Limb (tissue), 2 donors: ENCODE measurements around the gene CHMP5.

Experiments
- DNase-seq, 2 donors: peaks; one replicate each; pipeline ENCODE4 v3.0.0-alpha.2; 2016; ENCODE audit errors: extremely low spot score in 2 of 2

Gene CHMP5

DNA sequence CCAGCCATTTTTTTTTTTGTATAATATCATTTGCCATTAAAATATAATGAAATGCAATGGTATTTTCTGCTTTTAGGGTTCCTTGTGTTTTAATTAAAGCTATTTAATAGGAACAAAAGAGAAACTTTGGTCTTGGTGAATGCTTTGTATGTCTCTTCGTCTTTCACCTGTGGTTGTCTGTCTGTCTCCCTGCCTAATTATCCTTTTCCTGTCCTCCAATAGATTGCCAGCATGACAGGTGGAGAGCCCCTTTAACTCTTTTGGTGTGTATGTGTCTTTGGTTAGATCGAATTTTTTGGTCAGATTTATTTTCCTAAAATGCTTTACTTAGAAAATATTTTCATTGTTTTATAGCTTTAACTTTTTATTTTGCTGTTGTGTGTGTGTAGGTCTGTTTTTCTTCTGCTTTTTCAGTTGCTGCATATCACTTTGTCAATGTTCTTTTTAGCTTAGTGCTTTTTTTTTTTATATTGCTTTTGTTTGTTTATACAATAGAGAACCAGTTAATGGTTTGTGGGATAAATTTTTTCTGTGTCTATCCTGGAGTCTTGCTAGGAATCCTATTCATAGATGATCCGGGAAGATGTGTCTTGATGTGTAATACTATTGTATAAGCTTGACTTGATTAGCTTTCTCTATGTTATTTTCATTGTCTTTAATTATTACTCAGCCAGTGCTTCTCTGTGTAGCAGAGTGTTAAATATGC, 8.6 kb downstream of the CHMP5 start:
- DNase-seq: no peak

DNA sequence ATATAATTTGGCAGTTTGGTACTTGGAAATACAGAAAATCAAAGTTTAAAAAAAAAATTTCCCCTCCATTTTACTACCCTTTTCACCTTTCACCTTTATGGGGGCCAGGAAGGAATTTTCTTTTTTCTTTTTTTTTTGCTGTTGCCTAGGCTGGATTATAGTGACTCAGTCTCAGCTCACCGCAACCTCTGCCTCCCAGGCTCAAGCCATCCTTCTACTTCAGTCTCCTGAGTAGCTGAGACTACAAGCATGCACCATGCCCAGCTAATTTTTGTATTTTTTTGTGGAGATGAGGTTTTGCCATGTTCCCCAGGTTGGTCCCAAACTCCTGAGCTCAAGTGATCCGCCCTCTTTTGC, 9.1 kb downstream of the CHMP5 start:
- DNase-seq: no peak

DNA sequence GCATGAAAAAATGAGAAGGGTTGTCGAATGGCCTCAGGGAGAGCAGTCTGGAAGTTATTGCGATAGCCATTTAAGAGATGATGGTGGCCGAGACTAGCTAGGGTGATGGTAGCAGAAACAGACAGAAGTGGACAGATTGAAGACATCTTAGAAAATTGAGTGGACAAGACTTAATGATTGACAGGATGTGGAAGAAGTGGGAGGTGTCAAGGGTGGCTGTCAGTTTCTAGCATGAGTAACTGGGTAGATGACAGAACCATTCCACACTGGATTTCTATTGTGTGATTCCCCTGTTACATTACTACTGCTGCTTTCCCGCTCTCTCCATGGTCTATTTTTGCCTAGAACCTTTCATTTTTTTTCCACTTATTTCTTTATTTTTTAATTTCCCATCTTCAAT, 12.6 kb downstream of the CHMP5 start:
- DNase-seq: no peak

DNA sequence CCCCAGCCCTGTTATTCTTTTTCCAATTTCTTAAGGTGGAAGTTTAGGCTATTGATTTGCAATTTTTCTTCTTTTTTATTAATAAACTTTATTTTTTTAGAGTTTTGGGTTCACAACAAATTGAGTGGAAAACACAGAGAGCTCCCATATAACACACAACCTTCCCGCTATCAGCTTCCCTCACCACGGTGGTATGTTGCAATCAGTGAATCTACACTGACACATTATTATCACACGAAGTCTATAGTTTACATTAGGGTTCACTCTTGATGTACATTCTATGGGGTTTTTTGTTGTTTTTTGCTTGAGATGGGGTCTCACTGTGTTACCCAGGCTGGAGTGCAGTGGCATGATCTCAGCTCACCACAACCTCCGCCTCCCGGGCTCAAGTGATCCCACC, 20.7 kb downstream of the CHMP5 start:
- DNase-seq: no peak

DNA sequence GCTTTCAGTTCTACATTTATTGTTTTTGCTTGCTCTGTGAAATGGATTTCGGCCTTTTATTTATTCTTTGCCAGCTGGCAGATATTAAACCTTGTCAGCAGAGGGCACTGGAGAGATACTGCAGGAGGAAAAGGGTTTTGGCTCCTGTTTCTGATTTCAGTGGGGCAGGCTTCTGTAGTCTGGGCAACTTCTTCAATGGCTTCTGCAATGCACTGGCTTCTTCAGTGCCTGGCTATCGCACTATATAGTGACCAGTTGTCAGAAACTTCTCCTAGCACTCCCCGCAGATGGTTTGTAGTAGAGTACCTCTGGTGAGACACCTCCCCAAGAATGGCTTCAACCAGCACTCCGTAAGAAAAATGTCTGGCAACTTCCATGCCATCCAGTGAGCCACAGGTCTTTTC, 22.2 kb downstream of the CHMP5 start:
- DNase-seq: peak in 1 of 2 donors; percentile 61

DNA sequence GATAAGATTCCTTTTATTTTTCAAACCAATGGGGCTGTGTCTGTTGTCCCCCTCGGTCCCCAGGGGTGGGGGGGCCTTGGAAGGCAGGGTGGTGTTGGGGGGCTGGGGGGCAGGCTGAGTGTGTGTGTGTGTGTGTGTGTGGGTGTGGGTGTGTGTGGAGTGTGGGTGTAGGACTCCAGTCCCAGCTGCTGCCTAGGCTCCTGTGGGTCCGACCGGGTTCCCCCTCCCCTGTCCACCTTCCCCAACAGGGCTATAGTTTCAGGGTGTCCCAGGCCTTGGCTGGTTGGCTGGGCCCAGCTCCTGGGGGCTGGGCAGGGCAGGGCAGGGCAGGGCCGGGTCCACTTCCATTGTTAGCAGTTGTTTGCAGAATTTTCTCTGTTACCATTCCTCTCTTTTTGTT, 23.4 kb downstream of the CHMP5 start:
- no peak for DNase-seq

DNA sequence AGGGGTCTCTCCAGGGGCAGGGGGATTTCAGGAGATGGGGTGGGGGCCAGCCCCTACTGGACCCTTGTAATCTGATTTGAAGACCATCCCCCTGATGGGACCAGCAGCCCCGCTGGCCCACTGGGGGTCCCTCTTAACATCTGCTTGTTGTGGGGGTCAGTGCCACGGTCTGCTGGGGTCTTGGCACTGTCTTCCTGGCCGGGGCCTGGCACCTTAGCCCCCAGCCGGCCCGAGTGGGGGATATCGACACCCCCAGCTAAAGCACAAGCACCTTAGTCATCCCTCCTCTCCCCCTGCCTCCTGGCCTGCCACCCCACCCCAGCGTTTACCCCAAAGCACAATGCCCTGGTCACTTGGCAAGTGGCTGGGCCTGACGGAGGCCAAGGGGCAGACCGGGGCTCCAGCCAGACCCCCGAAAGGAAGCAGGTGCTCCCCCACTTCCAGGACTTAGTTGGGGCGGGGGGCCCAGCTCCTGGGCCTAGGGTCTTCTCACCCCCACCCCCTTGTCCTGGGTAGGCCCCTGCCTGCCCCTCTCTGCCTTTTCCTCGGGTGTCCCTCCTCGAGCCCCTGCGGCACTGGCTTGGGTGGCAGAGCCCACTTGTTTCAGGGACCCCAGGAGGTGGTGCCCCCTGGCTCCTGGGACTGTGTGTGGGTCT, 24.1 kb downstream of the CHMP5 start:
- peak in 1 of 2 donors; percentile 34 for DNase-seq

DNA sequence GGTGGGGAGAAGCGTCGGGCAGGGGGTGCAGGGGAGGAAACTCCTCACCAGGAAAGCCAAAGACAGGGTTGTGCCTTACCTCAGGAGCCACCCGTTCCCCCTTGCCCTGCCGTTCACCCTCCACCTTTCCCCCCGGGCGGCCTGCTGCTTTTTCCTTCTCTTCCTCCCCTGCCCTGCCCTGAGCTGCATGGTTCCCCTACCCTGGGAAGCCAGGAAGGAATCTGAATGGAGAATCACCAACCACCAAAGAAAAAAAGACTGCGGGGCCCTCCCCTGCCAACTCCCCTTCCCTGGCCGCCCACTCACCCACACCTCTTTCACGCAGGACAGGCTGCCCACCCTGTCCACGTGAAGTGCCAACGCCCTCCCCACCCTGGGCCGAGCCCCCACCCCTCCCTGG, 24.6 kb downstream of the CHMP5 start:
- DNase-seq: peak in 1 of 2 donors; percentile 51

DNA sequence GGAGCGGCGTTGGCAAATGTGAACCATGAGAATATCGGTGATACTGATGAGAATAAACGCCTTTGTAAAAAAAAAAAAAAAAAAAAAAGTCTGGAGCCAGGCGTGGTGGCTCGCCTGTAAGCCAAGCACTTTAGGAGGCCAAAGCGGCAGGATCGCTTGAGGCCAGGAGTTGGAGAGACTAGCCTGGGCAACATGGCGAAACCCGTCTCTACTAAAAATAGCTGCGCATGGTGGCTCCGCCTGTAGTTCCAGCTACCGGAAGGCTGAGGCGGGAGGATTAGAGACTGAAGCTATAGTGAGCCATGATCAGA, 25.0 kb downstream of the CHMP5 start:
- no peak for DNase-seq

DNA sequence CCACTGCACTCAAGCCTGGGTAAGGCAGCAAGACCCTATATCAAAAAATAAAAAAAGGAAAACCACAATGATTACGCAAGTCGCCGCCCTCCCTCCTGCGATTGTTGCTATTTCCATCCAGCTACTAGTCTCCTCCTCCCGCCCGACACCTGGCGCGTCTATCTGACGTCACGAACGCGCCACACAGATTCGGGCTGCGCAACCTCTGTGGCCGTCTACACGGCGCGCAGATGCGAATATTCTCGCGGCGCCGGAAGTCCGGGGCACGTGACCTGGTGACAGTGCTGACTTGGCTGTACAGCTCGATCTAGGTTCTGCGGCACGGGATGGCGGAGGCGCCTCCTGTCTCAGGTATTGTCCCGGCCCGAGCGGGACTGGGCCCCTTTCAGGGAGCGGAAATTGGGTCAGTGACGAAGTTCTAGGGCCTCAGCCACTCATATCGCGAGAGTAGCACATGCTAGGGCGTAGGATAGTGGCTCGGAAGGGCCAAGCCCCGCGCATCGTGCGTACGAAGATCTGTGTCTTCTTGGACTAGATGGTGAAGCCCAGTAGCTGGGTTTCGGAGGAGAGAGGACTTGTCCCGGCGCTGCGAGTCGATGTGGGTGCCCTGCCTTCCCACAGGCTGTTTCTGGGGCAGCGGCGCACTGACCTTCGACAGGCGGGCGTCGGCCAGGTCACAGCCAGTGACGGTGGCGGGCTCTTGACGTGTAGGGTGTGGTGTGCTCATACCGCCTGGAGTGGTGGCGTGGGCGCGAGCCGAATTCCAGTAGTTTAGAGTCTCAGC, 25.6 kb downstream of the CHMP5 start, which contains the start of gene NFX1:
TSS of gene NFX1 (plus strand) at position 270 of the 784 bp plus-strand sequence. CDS start at position 327, 57 bp downstream.
- DNase-seq: peak; percentile 96 to 98

DNA sequence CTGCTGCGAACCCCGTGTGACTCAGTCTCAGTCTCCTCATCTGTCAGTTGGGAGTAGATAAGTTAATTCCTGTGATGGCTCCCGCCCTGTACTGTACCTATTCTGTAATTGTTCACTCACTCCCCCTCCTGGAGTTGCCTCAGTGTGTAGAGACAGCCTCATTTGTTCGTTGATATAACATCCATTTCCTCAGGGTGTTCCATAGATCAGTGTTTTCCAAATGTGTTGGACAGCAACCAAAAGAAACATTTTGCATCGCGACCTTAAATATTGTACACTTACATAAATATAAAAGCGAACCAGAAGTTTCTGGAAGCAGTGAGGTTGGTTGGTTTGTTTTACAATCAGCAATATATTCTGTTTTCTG, 26.2 kb downstream of the CHMP5 start:
- no peak for DNase-seq

DNA sequence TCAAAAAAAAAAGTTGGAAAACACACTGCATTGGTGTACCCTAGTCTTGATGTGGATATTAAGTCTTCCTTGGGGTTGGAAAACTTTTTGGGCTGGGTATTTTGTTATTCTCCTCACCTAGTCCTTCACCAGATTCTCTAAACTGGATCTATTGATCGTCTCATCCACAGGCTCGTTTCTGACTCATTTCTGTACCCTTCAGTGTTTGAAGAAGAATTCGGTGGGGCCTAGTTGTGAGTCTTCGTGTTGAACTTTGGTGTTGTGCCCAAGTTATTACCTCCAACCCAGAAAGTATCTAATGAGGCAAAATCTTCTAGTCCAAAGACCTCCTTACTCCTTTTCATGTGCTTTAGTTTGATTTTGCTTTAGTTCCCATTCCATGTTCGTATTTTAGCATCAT, 27.1 kb downstream of the CHMP5 start:
- DNase-seq: no peak

DNA sequence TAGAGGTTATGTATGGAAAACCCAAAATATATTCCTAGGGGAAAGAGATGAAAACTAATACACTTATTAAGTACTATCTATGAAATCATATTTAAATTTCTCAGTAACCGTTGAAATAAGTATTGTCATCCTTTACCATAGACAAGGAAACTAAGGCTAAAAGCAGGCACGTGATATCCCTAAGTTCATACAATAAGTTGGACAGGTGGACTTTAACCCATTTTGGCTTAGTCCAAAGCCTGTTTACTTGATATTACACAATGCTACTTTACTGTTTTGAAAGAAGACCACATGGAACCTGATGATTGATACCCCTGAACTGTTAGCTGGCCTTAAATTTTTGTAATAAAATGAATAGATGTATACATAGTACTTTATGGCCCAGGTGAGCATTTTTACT, 28.9 kb downstream of the CHMP5 start:
- DNase-seq: no peak

DNA sequence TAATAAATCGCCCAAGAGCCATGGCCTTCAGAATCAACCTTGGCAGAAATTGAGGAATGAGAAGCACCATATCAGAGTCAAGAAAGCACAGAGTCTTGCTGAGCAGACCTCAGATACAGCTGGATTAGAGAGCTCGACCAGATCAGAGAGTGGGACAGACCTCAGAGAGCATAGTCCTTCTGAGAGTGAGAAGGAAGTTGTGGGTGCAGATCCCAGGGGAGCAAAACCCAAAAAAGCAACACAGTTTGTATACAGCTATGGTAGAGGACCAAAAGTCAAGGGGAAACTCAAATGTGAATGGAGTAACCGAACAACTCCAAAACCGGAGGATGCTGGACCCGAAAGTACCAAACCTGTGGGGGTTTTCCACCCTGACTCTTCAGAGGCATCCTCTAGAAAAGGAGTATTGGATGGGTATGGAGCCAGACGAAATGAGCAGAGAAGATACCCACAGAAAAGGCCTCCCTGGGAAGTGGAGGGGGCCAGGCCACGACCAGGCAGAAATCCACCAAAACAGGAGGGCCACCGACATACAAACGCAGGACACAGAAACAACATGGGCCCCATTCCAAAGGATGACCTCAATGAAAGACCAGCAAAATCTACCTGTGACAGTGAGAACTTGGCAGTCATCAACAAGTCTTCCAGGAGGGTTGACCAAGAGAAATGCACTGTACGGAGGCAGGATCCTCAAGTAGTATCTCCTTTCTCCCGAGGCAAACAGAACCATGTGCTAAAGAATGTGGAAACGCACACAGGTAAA, 30.0 kb downstream of the CHMP5 start:
- no peak for DNase-seq

DNA sequence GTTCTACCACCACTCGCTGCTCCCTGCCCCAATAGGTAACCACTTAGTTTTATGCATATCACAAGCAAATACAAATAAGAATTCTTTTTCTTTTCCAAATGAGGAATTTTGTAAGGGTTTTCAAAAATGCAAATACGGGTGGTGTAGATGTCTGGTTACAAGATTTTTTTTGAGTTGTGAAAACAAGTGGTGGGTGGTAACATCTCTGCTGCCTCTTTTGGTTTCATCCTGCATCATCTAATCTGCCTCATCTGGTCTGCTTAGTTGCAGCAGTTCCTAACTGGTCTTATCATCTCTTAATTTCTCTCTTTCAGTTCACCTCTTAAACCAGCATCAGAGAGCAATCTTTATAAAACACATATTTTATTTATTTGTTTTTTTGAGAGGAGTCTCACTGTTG, 30.7 kb downstream of the CHMP5 start:
- DNase-seq: no peak

DNA sequence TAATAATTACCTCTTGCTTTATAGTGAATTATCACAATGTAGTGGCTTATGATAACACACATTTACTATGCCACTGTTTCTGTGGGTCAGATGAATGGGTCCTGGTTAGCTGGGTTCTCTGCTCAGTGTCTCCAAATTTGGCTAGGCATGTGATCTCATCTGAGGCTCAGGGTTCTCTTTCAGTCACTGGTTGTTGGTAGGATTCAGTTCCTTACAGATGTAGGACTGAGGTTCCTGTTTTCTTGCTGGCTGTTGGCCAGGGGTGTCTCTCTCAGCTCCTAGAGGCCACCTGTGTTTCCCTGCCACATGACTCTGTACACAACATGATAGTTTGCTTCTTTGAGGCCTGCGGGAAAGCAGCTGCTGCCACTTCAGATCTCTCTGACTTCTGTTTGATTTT, 32.6 kb downstream of the CHMP5 start:
- DNase-seq: no peak

DNA sequence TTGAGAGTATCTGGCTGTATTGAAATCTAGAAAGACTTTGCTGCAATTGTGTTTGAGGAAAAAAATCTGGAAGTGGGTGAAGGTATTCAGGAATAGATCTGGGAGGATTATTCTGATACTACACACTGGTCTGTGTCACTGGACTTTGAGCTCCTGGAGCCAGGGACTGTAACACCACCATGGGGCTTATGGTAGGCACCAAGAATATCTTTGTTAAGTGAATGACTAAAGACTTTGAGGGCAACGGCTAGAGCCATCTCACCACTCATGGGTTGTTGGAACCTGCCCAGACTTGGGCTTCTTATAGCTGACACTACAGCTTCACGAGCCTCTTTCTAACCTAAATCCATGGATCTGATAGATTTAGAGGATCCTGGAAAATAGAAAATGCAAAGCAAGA, 35.7 kb downstream of the CHMP5 start:
- no peak for DNase-seq

DNA sequence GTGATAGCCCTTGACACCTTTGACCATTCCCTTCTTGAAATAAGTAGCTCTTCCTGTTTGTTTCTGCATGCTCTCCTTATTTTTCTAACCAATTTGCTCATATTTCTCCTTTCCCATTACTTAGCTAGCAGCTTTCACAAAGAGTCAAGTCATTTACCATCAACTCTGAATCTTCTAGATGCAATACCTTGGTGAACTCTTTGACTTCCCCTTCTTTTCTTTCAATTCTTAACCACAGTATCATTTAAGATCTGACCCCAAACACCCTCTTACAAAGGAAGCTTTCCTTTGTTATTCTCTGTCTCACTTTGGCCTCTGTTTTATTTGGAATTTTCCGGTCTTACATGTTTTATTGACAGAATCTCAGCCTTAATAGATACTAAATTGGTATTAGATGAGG, 39.5 kb downstream of the CHMP5 start:
- DNase-seq: no peak

DNA sequence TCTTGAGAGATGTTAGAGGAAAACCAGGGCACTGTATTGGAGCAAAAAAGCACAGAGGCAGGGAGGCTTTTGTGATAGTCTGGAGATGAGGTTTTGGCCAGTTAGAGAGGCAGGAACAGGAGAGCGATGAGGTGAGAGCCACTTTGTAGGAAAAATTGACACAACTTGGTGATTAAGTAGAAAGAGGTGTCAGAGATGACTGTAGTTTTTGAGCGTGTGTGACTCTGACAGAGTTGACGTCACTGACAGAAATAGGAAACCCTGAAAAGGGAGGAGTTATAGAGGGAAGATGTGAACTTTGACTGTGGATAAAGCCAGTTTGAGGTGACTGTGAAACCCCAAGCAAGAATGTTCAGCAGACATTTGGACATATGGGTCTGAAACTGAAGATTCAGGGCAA, 41.2 kb downstream of the CHMP5 start:
- DNase-seq: no peak

DNA sequence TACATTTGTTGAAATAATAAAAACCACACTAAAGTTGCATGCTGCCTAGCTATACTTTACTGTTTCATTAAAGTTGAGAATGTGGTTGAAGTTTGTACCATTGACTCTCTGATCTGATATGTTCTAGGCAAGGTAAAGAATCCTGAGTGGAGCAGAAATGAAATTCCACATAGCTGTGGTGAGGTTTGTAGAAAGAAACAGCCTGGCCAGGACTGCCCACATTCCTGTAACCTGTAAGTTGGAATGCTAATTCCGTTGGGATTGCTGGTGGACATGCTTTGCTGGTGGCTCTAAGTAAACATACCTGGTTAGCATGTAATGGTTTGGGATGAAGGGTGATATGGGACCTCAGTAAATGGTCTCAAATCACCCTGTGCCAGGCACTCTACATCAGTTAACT, 42.2 kb downstream of the CHMP5 start:
- DNase-seq: no peak

DNA sequence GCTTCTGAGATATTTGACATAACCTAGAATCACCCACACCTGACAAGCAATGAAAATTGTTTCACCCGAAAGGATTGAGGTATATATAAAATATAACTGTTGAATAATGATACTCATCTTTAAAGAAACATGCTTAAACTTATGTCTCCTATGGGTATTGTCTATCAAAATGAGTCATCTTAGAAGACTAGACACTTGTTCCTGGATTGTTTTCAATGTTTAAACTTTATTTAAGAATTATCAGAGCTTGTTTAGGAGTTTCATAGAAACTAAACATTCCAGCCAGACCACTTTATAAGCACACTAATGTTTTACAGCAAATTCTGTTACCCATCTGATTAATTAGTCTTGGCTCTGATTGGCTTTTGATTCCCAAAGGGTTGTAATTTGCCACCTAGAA, 45.1 kb downstream of the CHMP5 start:
- DNase-seq: no peak

DNA sequence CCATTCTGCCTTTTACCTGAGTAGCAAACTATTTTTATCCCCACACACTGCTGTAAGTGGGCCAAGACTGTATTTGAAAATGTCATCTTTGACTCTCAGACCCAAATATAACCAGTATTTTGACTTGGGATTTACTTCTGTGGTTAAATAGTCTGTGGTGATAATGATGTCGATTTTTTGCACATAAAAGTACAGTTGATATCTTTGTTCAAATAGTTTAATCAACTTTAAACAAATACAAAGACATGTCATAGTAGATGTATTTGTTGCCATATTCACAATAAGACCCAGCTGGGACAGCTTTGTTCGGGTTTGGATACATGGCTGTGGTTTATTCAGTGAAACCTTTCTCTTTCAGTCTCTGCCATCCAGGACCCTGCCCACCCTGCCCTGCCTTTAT, 45.9 kb downstream of the CHMP5 start:
- DNase-seq: no peak
